ENCODE measurements around the gene CORO2B. TPM values are rescaled to one million over a fixed set of nuclear protein-coding genes. Genes with fewer than 3 reads are reported as not detected.
A peak's percentile ranks its signal among the peaks of the same experiment; 100 is the strongest.

Gene CORO2B
- total and polyA plus RNA-seq, 2 of the 4 experiments (the other 2 are of a cell fraction), result 9.3 to 39.3 TPM

- Histone ChIP-seq H3K14ac (replicated peaks; ENCODE audit: low read depth, low read length) (peak overlapping the region; percentile 10), H3K4me3 (ENCODE audit: insufficient read depth, low read depth, low read length) (no peak overlapping the region), H2AK5ac (ENCODE audit: low read depth, low read length) (peak overlapping the region; percentile 36; the same call in 1 of the 2 replicates), H3K23ac (ENCODE audit: low read depth, low read length) (0 out of 2 replicates have a peak overlapping the region, but pooled peaks have one; percentile 4), H4K5ac (ENCODE audit: low read depth, low read length) (no peak overlapping the region), H2BK5ac (ENCODE audit: low read depth, low read length, poor library complexity, severe bottlenecking) (no peak overlapping the region), H3K27ac (ENCODE audit: insufficient read depth, low read length) (no peak overlapping the region), H3K4ac (ENCODE audit: low read depth, low read length) (peak overlapping the region; percentile 73), H3K9me3 (ENCODE audit: control insufficient read depth, insufficient read depth, low read length) (no peaks in the 10 kb centered on the region), H2AFZ (replicated peaks; ENCODE audit: low read length, poor library complexity) (peak overlapping the region; percentile 60), H3K4me2 (ENCODE audit: low read depth, low read length) (no peak overlapping the region), H3K9me1 (ENCODE audit: insufficient read depth, low read length) (peaks cover 7% of the 10 kb centered on the region), H2BK20ac (ENCODE audit: low read depth, low read length) (peak overlapping the region; percentile 63; the same call in 1 of the 2 replicates), H3K27me3 (ENCODE audit: control insufficient read depth, insufficient read depth, low read length) (peaks cover 2% of the 10 kb centered on the region), H4K91ac (ENCODE audit: insufficient read depth, low read depth, low read length) (peak overlapping the region; percentile 45; the same call in 1 of the 2 replicates), H3K79me1 (ENCODE audit: low read depth in 1 of 2, low read length in 2 of 2) (no peaks in the 10 kb centered on the region), H3K56ac (ENCODE audit: extremely low read depth, insufficient read depth, low read length) (no peak overlapping the region), H3K9ac (ENCODE audit: low read depth, low read length) (no peak overlapping the region), H3K18ac (ENCODE audit: low read depth, low read length) (no peak overlapping the region), H2AK9ac (replicated peaks; ENCODE audit: low read depth, low read length, poor library complexity) (peak overlapping the region; percentile 11), H3K36me3 (ENCODE audit: control insufficient read depth, insufficient read depth, low read length) (no peaks in the 10 kb centered on the region), H2BK15ac (ENCODE audit: low read depth, low read length) (peak overlapping the region; percentile 64; the same call in 1 of the 3 replicates), H4K8ac (ENCODE audit: low read depth in 2 of 2, low read length in 2 of 2) (peak overlapping the region in 1 of 2 experiments; percentile 63; a peak in 1 of 4 replicates), H4K20me1 (ENCODE audit: insufficient read depth, low read length) (no peaks in the 10 kb centered on the region), H2BK120ac (ENCODE audit: low read depth, low read length) (peak overlapping the region; percentile 36), H3K4me1 (ENCODE audit: control insufficient read depth, insufficient read depth, low read length) (peaks cover 5% of the 10 kb centered on the region)
- TF ChIP-seq, protein P1, sequence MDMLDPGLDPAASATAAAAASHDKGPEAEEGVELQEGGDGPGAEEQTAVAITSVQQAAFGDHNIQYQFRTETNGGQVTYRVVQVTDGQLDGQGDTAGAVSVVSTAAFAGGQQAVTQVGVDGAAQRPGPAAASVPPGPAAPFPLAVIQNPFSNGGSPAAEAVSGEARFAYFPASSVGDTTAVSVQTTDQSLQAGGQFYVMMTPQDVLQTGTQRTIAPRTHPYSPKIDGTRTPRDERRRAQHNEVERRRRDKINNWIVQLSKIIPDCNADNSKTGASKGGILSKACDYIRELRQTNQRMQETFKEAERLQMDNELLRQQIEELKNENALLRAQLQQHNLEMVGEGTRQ (IDR thresholded peaks at IDR 0.05; ENCODE audit: low read depth, low read length), result no peak
- TF ChIP-seq, protein P2, sequence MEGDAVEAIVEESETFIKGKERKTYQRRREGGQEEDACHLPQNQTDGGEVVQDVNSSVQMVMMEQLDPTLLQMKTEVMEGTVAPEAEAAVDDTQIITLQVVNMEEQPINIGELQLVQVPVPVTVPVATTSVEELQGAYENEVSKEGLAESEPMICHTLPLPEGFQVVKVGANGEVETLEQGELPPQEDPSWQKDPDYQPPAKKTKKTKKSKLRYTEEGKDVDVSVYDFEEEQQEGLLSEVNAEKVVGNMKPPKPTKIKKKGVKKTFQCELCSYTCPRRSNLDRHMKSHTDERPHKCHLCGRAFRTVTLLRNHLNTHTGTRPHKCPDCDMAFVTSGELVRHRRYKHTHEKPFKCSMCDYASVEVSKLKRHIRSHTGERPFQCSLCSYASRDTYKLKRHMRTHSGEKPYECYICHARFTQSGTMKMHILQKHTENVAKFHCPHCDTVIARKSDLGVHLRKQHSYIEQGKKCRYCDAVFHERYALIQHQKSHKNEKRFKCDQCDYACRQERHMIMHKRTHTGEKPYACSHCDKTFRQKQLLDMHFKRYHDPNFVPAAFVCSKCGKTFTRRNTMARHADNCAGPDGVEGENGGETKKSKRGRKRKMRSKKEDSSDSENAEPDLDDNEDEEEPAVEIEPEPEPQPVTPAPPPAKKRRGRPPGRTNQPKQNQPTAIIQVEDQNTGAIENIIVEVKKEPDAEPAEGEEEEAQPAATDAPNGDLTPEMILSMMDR (conservative IDR thresholded peaks at IDR 0.05; ENCODE audit: low read depth, low read length), result no peak
- TF ChIP-seq CEBPB (IDR thresholded peaks at IDR 0.05; ENCODE audit: low read depth, low read length), result no peak
- TF ChIP-seq CHD1 (IDR thresholded peaks at IDR 0.05; ENCODE audit: low read depth, low read length), result no peak
- TF ChIP-seq RCOR1 (IDR thresholded peaks at IDR 0.05; ENCODE audit: insufficient replicate concordance, low read length), result no peak
- no peak for TF ChIP-seq MXI1 (IDR thresholded peaks at IDR 0.05; ENCODE audit: borderline replicate concordance, low read depth, low read length)
- no peak for TF ChIP-seq RFX5 (IDR thresholded peaks at IDR 0.05; ENCODE audit: low read depth, low read length)
- ChIA-PET POLR2A (ENCODE audit: unreplicated experiment) (no interaction called here), CTCF (interaction anchor here (1.8 kb wide), 1 partner anchor 121 kb away, joined by 6 read pairs; no protein-coding TSS in a partner anchor)
- intact Hi-C loops (cut with micrococcal nuclease), result loop anchor here (5.0 kb wide), 1 partner anchor 300 kb away; no protein-coding TSS in a partner anchor
- dilution Hi-C loops (cut with HindIII; ENCODE audit: low sequenced_read_pairs, unreplicated experiment), result no loop called here
- in situ Hi-C loops (cut with MboI; ENCODE audit: low sequenced_read_pairs), result loop anchor here (5.0 kb wide), 3 partner anchors 250 to 370 kb away; no protein-coding TSS in a partner anchor
- 39% methylated on average over 2 of the region's 6 CpGs; no CpG with 5 or more reads in 1 of the 2 experiments for WGBS, 2 experiments (ENCODE audit: extremely low coverage in 2 of 2, insufficient read length in 1 of 2)
- ATAC-seq (ENCODE audit: low read depth), result no peak
- DNase-seq, result no peak
- no TSS peak for BruUV-seq (replicated peaks)
Observed at GRCh38 chr15:68552344-68552743, 26.4 kb upstream of the CORO2B start.
